Kidney (tissue), 14 donors: ENCODE results near the gene NAGK. TPM values are rescaled to one million over a fixed set of nuclear protein-coding genes. Genes with fewer than 3 reads are reported as not detected.
"Not testable (repeated sequence)": the region's sequence is repeated elsewhere in the genome, so short reads cannot be mapped to it uniquely, and the experiment has no call there.

Experiments used
- DNase-seq, 5 donors: peaks; one replicate each; pipeline ENCODE4 v3.0.0-alpha.2; 2013 to 2020
- FAIRE-seq: peaks from 2 replicates; lab custom pipeline; 2012; peaks lifted over from hg19 to GRCh38; lab: Jason Lieb, UNC
- H3K27ac ChIP-seq, 2 donors: one replicate each; pipeline ENCODE4 v1.7.0; 2013; ENCODE audit warnings: low read depth in 2 of 2, low read length in 2 of 2, inconsistent platforms in 1 of 2
- H3K27me3 ChIP-seq: one replicate; pipeline ENCODE4 v1.7.1; 2013; ENCODE audit warnings: low read length, inconsistent platforms; ENCODE audit not compliant: control insufficient read depth, insufficient read depth
- H3K36me3 ChIP-seq, 3 donors: one replicate each; pipeline versions ENCODE4 v1.7.0 to v1.7.1; 2013; ENCODE audit warnings: low read length in 3 of 3, control low read depth in 1 of 3, inconsistent platforms in 1 of 3; ENCODE audit not compliant: insufficient read depth in 3 of 3, control insufficient read depth in 2 of 3
- H3K4me1 ChIP-seq, 3 donors: one replicate each; pipeline versions ENCODE4 v1.7.0 to v1.7.1; 2013; ENCODE audit warnings: low read length in 3 of 3, inconsistent platforms in 1 of 3, low read depth in 1 of 3; ENCODE audit not compliant: control insufficient read depth in 2 of 3, insufficient read depth in 2 of 3
- H3K4me3 ChIP-seq, 3 donors: one replicate each; pipeline versions ENCODE4 v1.7.0 to v1.8.1; 2013; ENCODE audit warnings: low read length in 3 of 3, control low read depth in 1 of 3, inconsistent platforms in 1 of 3
- H3K9ac ChIP-seq, 3 donors: one replicate each; pipeline versions ENCODE4 v1.7.0 to v1.7.1; 2013; ENCODE audit warnings: low read length in 3 of 3, control low read depth in 1 of 3, inconsistent platforms in 1 of 3
- H3K9me3 ChIP-seq, 3 donors: one replicate each; pipeline versions ENCODE4 v1.7.0 to v1.7.1; 2013; ENCODE audit warnings: low read length in 3 of 3, control low read depth in 1 of 3, inconsistent platforms in 1 of 3; ENCODE audit not compliant: control insufficient read depth in 2 of 3, insufficient read depth in 1 of 3
- CTCF ChIP-seq: IDR thresholded peaks from 3 replicates; pipeline ENCODE4 v1.5.1; 2012; ENCODE audit warnings: mild to moderate bottlenecking, moderate library complexity, borderline replicate concordance; ENCODE audit not compliant: insufficient read depth; ENCODE audit errors: extremely low read depth
- intact Hi-C: fragments of 100-400 bp; cut with DNase I; formaldehyde crosslinking; loops from one replicate; pipeline ENCODE4 v1.11.1; 2022
- polyA plus RNA-seq: library from polyadenylated mRNA; stranded (reverse); fragments of 350-450 nt; fragmentation: Illumina TruSeq; extraction: RNeasy Lipid Tissue Mini Kit (QIAGEN cat#74804); gene quantifications from one replicate; pipeline ENCODE4 v1.2.3, GENCODE V29; 2014; ENCODE audit warnings: low read depth, low replicate concordance; ENCODE audit not compliant: insufficient read depth
- total RNA-seq: library from RNA; stranded (reverse); fragmentation: NEBNext Ultra II Directional; extraction: Animal tissue kit (Norgen Biotek cat#: 25700); gene quantifications from one replicate; pipeline ENCODE4 v1.2.1, GENCODE V29; 2021
- donor health status: control.
- donor health status: control.
- donor health status: control.
- donor health status: control.
- donor health status: control.
- donor health status: DM: yes; HTN: yes; CAD: no.
- donor health status: Normal renal cell carcinoma (clear cell type).

The NAGK gene
- total and polyA plus RNA-seq, 2 donors from 2014 or later: 102 to 113 TPM

DNA sequence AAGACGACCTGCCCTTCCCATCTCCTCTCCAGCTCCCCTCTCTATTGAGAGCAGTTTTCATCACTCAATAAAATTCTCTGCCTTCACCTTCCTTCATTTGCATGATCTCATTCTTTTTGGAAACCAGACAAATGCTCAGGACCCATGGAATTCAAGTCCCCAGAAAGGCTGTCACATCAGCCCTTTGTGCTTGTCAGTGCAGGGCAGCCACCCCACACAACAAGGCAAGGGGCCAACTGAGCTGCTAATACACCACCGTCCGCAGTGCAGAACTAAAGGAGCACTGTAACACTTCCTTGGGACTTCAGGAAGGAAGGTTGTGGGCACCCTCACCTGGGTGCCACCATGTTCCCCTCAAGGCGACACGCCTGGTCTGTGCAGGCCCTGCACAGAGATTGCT is 35.4 kb downstream of the NAGK start:
- no peaks in the 10 kb centered on the region for H3K4me1 ChIP-seq
- no peak overlapping the region for H3K27ac ChIP-seq
- H3K4me3 ChIP-seq: no peak overlapping the region
- intact Hi-C loops: no loop called here
- no peaks in the 10 kb centered on the region for H3K27me3 ChIP-seq
- TF ChIP-seq CTCF: no peak
- no peak for FAIRE-seq
- no peak for DNase-seq
- H3K9ac ChIP-seq: no peak overlapping the region
- no peaks in the 10 kb centered on the region for H3K9me3 ChIP-seq
- peaks cover 0 to 3% (median 0%) of the 10 kb centered on the region in 3 donors for H3K36me3 ChIP-seq

DNA sequence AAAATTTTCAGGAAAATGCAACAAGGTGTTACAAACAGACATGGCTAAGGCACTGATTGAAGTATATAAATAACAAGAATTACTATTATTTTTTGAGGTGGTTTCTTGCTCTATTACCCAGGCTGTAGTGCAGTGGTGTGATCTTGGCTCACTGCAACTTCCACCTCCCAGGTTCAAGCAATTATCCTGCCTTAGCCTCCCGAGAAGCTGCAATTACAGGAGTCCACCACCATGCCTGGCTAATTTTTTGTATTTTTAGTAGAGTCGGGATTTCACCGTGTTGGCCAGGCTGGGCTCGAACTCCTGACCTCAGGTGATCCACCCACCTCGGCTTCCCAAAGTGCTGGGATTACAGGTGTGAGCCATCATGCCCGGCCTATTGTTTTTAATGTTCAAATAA is 38.0 kb downstream of the NAGK start:
- H3K4me3 ChIP-seq, H3K4me1 ChIP-seq, DNase-seq, H3K36me3 ChIP-seq, H3K27me3 ChIP-seq, intact Hi-C loops, H3K27ac ChIP-seq, FAIRE-seq, H3K9ac ChIP-seq, H3K9me3 ChIP-seq: not testable (repeated sequence)

DNA sequence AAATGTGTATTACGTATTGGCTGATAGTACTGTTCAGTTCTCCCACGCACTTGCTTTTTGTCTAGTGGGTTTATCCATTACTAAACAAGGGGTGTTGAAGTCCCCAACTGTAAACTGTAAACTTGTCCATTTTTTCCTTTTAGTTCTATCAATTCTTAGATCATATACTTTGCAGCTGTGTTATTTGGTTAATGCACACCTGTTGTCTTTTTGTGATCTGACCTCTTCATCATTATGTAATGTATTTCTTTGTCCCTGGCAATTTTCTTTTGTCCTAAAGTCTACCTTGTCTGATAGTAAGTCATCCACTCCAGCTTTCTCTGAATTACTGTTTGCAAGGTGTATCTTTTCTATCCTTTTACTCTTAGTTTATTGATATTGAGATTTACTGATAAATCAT is 39.6 kb downstream of the NAGK start:
- Histone ChIP-seq H3K9me3 (no peaks in the 10 kb centered on the region), H3K9ac (no peak overlapping the region), H3K27me3 (no peaks in the 10 kb centered on the region), H3K27ac (no peak overlapping the region), H3K4me3 (no peak overlapping the region), H3K4me1 (no peaks in the 10 kb centered on the region), H3K36me3 (peaks cover 0 to 9% (median 0%) of the 10 kb centered on the region in 3 donors)
- no peak for TF ChIP-seq CTCF
- FAIRE-seq: no peak
- intact Hi-C loops: no loop called here
- no peak for DNase-seq

DNA sequence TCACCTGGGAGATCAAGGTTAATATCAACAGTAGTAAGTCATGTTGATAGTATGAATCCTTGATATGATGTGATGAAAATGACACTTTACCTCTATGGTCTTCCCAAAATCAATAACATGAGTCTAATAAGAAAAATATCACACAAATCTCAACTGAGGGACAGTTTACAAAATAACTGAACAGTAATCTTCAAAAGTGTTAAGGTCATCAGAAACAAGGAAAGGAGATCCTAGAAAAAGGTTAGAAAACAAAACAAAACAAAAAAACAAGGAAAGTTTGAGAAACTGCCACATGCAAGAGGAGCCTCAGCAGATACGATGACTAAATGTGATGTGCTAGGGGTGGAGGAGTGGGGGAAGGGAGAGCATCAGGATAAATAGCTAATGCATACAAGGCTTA is 45.4 kb downstream of the NAGK start:
- Histone ChIP-seq H3K27ac (no peak overlapping the region), H3K27me3 (no peaks in the 10 kb centered on the region), H3K9me3 (no peaks in the 10 kb centered on the region), H3K4me1 (no peaks in the 10 kb centered on the region), H3K4me3 (no peak overlapping the region), H3K9ac (no peak overlapping the region), H3K36me3 (peaks cover 0 to 16% (median 2%) of the 10 kb centered on the region in 3 donors)
- FAIRE-seq: no peak
- intact Hi-C loops: no loop called here
- no peak for DNase-seq
- TF ChIP-seq CTCF: no peak
